DOHH2 (cell line): ENCODE results near the gene DSP.

Experiments used
- CTCF ChIP-seq: fragments of 200-600 bp; sonication (generic); IDR thresholded peaks from one replicate; pipeline ENCODE4 v1.5.1; 2014; ENCODE audit warnings: antibody characterized with exemption, mild to moderate bottlenecking, low read depth, low read length; ENCODE audit not compliant: poor library complexity, severe bottlenecking
- EZH2phosphoT487 ChIP-seq: fragments of 200-600 bp; sonication (generic); IDR thresholded peaks from 2 replicates; pipeline ENCODE4 v1.6.1; 2017; ENCODE audit warnings: borderline replicate concordance, mild to moderate bottlenecking, antibody characterized with exemption, low read length, moderate library complexity, mixed read lengths

- no peak for TF ChIP-seq EZH2phosphoT487
- TF ChIP-seq CTCF = no peak
Measured at GRCh38 chr6:7628909-7629308, 87.4 kb downstream of the DSP start.
